Stimulated activated CD8-positive, alpha-beta memory T cell treated with anti-CD3 and anti-CD28 coated beads, Interleukin-15, amount 100 ng/mL, for 48 hours (primary cell): ENCODE data around the gene LRCOL1.

Source experiments
- DNase-seq, 2 donors: peaks; one replicate each; pipeline ENCODE4 v3.0.0-alpha.2; 2020; ENCODE audit warnings: low read depth in 2 of 2

The LRCOL1 gene

GRCh38 chr12:132635076-132635955 is 24.9 kb upstream of the LRCOL1 start:
- DNase-seq: no peak

- no peak for DNase-seq
These were observed 24.1 kb upstream of the LRCOL1 start for GRCh38 chr12:132634411-132634990.

GRCh38 chr12:132633901-132634300 is 23.5 kb upstream of the LRCOL1 start:
- no peak for DNase-seq

GRCh38 chr12:132633398-132633797 is 23.0 kb upstream of the LRCOL1 start:
- DNase-seq: no peak

GRCh38 chr12:132632521-132633228 is 22.3 kb upstream of the LRCOL1 start:
- no peak for DNase-seq

- no peak for DNase-seq
These were observed 21.3 kb upstream of the LRCOL1 start for GRCh38 chr12:132631666-132632065.

- no peak for DNase-seq
These were observed 20.3 kb upstream of the LRCOL1 start for GRCh38 chr12:132630672-132631071.

GRCh38 chr12:132629330-132629729 is 18.9 kb upstream of the LRCOL1 start:
- no peak for DNase-seq

- DNase-seq: no peak
These were observed 15.5 kb upstream of the LRCOL1 start for GRCh38 chr12:132625731-132626430.

- DNase-seq: no peak
These were observed 14.7 kb upstream of the LRCOL1 start for GRCh38 chr12:132624910-132625630.

- no peak for DNase-seq
These were observed 13.9 kb upstream of the LRCOL1 start for GRCh38 chr12:132624186-132624855.

- DNase-seq: no peak
These were observed 12.9 kb upstream of the LRCOL1 start for GRCh38 chr12:132623072-132623869.

- no peak for DNase-seq
These were observed 12.2 kb upstream of the LRCOL1 start for GRCh38 chr12:132622437-132623071.

GRCh38 chr12:132621657-132622435 is 11.5 kb upstream of the LRCOL1 start:
- no peak for DNase-seq

- DNase-seq: no peak
These were observed 10.7 kb upstream of the LRCOL1 start for GRCh38 chr12:132620899-132621656.

- no peak for DNase-seq
These were observed 9.9 kb upstream of the LRCOL1 start for GRCh38 chr12:132620113-132620898.
